ENCODE measurements around the gene ADGRL3. TPM values are rescaled to one million over a fixed set of nuclear protein-coding genes. Genes with fewer than 3 reads are reported as not detected.

ADGRL3 gene
- total and polyA plus RNA-seq, 2 donors (not counting 1 experiment from before 2014, with no cell fraction given): not detected

DNA sequence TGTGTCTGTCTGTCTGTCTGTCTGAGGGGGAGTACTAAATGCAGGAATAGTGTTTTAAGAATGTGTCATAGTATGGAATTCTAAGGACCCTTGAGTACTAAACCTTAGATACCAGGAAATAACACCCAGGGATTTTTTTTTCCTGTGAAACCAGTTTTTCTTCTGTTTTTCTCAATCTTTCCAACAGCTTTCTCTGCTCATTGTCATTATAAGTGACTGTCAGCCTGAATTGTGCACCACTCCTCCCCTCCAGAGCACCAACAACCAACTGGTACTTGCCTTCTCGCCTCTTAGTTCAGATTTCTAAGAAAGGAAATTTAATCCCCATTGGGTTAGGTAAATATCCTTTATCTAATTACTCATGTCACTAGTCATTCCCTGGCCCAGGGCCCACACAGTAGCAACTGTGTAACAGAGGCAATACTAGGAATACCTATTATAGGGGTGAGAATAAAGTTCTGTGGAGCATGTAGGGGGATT, 320.6 kb downstream of the ADGRL3 start:
- Histone ChIP-seq H3K36me3 (replicated peaks in 1 of 2; ENCODE audit: control extremely low read depth in 1 of 2, control insufficient read depth in 1 of 2, extremely low read depth in 1 of 2, insufficient read depth in 2 of 2, low read length in 1 of 2) (no peaks in the 10 kb centered on the region), H2AFZ (ENCODE audit: insufficient read depth, low read depth, low read length, poor library complexity, severe bottlenecking) (no peak overlapping the region), H3K27me3 (replicated peaks in 1 of 4; ENCODE audit: control extremely low read depth in 1 of 4, control insufficient read depth in 3 of 4, insufficient read depth in 4 of 4, low read length in 3 of 4) (no peaks in the 10 kb centered on the region), H3K9ac (ENCODE audit: low read length) (no peak overlapping the region), H3K27ac (ENCODE audit: low read length in 2 of 2) (no peak overlapping the region), H4K20me1 (ENCODE audit: control insufficient read depth, insufficient read depth, low read length, poor library complexity, severe bottlenecking) (no peaks in the 10 kb centered on the region), H3K9me3 (ENCODE audit: control extremely low read depth in 1 of 3, control insufficient read depth in 2 of 3, insufficient read depth in 1 of 3, low read length in 2 of 3) (peaks cover 0 to 6% (median 0%) of the 10 kb centered on the region in 3 donors), H3K79me2 (ENCODE audit: control insufficient read depth, insufficient read depth, low read length) (no peaks in the 10 kb centered on the region), H3K4me3 (ENCODE audit: control extremely low read depth in 1 of 5, extremely low read depth in 1 of 5, insufficient read depth in 1 of 5, low read depth in 2 of 5, low read length in 4 of 5) (no peak overlapping the region), H3K4me2 (replicated peaks; ENCODE audit: low read depth, low read length, poor library complexity, severe bottlenecking) (no peak overlapping the region), H3K4me1 (ENCODE audit: control insufficient read depth in 2 of 2, insufficient read depth in 2 of 2, low read length in 2 of 2) (no peaks in the 10 kb centered on the region)
- Mint-ChIP-seq H3K27me3 (no peaks in the 10 kb centered on the region), H3K9me3 (ENCODE audit: insufficient read depth) (peaks cover 4% of the 10 kb centered on the region), H3K4me1 (no peaks in the 10 kb centered on the region), H3K27ac (no peak overlapping the region), H3K4me3 (no peak overlapping the region)
- DNase-seq: no peak
- WGBS (ENCODE audit: insufficient coverage): no CpG with 5 or more reads among the region's 1 CpG
- intact Hi-C loops (cut with micrococcal nuclease): no loop called here
- ATAC-seq (ENCODE audit: low read depth): no peak
- POLR2A ChIA-PET: no interaction called here
- CTCF ChIA-PET: no interaction called here
- TF ChIP-seq, protein P1, sequence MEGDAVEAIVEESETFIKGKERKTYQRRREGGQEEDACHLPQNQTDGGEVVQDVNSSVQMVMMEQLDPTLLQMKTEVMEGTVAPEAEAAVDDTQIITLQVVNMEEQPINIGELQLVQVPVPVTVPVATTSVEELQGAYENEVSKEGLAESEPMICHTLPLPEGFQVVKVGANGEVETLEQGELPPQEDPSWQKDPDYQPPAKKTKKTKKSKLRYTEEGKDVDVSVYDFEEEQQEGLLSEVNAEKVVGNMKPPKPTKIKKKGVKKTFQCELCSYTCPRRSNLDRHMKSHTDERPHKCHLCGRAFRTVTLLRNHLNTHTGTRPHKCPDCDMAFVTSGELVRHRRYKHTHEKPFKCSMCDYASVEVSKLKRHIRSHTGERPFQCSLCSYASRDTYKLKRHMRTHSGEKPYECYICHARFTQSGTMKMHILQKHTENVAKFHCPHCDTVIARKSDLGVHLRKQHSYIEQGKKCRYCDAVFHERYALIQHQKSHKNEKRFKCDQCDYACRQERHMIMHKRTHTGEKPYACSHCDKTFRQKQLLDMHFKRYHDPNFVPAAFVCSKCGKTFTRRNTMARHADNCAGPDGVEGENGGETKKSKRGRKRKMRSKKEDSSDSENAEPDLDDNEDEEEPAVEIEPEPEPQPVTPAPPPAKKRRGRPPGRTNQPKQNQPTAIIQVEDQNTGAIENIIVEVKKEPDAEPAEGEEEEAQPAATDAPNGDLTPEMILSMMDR (IDR thresholded peaks at IDR 0.05): no peak
- TF ChIP-seq EZH2 (IDR thresholded peaks at IDR 0.05; ENCODE audit: borderline replicate concordance, insufficient read depth, low read depth, low read length, poor library complexity, severe bottlenecking): no peak

DNA sequence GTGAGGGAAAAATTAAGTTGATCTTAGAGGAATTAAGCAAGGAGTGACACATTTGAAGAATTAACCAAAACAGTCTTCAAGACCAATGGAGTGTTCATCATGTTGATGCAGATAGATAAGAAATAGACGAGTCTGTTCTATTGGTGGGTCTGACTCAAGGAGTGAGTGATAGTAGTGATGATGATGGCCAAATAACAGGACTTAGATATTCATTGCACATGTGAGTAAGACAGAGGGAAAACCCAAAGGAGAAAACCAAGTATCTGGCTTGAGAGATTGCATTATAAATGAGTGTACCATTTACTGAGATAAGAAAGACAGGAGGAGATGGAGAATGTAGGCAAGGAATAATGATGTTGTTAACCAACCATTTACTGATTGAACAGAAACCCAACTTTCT, 321.3 kb downstream of the ADGRL3 start:
- no peak overlapping the region for H3K27ac Mint-ChIP-seq
- intact Hi-C loops (cut with micrococcal nuclease): no loop called here
- ChIA-PET POLR2A (no interaction called here), CTCF (no interaction called here)
- Histone ChIP-seq H3K4me1 (ENCODE audit: control insufficient read depth in 2 of 2, insufficient read depth in 2 of 2, low read length in 2 of 2) (no peaks in the 10 kb centered on the region), H3K36me3 (replicated peaks in 1 of 2; ENCODE audit: control extremely low read depth in 1 of 2, control insufficient read depth in 1 of 2, extremely low read depth in 1 of 2, insufficient read depth in 2 of 2, low read length in 1 of 2) (no peaks in the 10 kb centered on the region), H3K9ac (ENCODE audit: low read length) (no peak overlapping the region), H3K4me3 (ENCODE audit: control extremely low read depth in 1 of 5, extremely low read depth in 1 of 5, insufficient read depth in 1 of 5, low read depth in 2 of 5, low read length in 4 of 5) (no peak overlapping the region), H3K9me3 (ENCODE audit: control extremely low read depth in 1 of 3, control insufficient read depth in 2 of 3, insufficient read depth in 1 of 3, low read length in 2 of 3) (peaks cover 0 to 6% (median 0%) of the 10 kb centered on the region in 3 donors), H3K27ac (ENCODE audit: low read length in 2 of 2) (no peak overlapping the region), H4K20me1 (ENCODE audit: control insufficient read depth, insufficient read depth, low read length, poor library complexity, severe bottlenecking) (no peaks in the 10 kb centered on the region), H3K27me3 (replicated peaks in 1 of 4; ENCODE audit: control extremely low read depth in 1 of 4, control insufficient read depth in 3 of 4, insufficient read depth in 4 of 4, low read length in 3 of 4) (no peaks in the 10 kb centered on the region), H2AFZ (ENCODE audit: insufficient read depth, low read depth, low read length, poor library complexity, severe bottlenecking) (no peak overlapping the region), H3K4me2 (replicated peaks; ENCODE audit: low read depth, low read length, poor library complexity, severe bottlenecking) (no peak overlapping the region), H3K79me2 (ENCODE audit: control insufficient read depth, insufficient read depth, low read length) (no peaks in the 10 kb centered on the region)
- H3K4me1 Mint-ChIP-seq: no peaks in the 10 kb centered on the region
- no peaks in the 10 kb centered on the region for H3K27me3 Mint-ChIP-seq
- H3K4me3 Mint-ChIP-seq: no peak overlapping the region
- TF ChIP-seq EZH2 (IDR thresholded peaks at IDR 0.05; ENCODE audit: borderline replicate concordance, insufficient read depth, low read depth, low read length, poor library complexity, severe bottlenecking): no peak
- no peak for DNase-seq
- ATAC-seq (ENCODE audit: low read depth): no peak
- peaks cover 4% of the 10 kb centered on the region for H3K9me3 Mint-ChIP-seq (ENCODE audit: insufficient read depth)
- WGBS (ENCODE audit: insufficient coverage): 86% methylated on average over 1 of the region's 1 CpG

All from B cell (primary cell).